ENCODE data around the gene C12orf76.
"Not testable (repeated sequence)": the region's sequence is repeated elsewhere in the genome, so short reads cannot be mapped to it uniquely, and the experiment has no call there.

C12orf76 gene

GRCh38 chr12:110012137-110012536 is 36.2 kb downstream of the C12orf76 start:
- Histone ChIP-seq H3K4me3 (ENCODE audit: low read depth in 1 of 2, low read length in 2 of 2) (no peak overlapping the region), H3K9me3 (ENCODE audit: low read length) (no peaks in the 10 kb centered on the region), H3K36me3 (ENCODE audit: insufficient read depth, low read length) (peaks cover 15% of the 10 kb centered on the region), H3K9ac (ENCODE audit: low read length) (no peak overlapping the region), H3K27me3 (ENCODE audit: control insufficient read depth in 1 of 2, insufficient read depth in 2 of 2, low read length in 2 of 2) (no peaks in the 10 kb centered on the region), H3K27ac (ENCODE audit: low read depth, low read length) (no peak overlapping the region), H3K4me1 (ENCODE audit: insufficient read depth, low read length) (no peaks in the 10 kb centered on the region)

- peaks cover 15% of the 10 kb centered on the region for H3K36me3 ChIP-seq (ENCODE audit: insufficient read depth, low read length)
- H3K4me1 ChIP-seq (ENCODE audit: insufficient read depth, low read length): no peaks in the 10 kb centered on the region
- H3K9me3 ChIP-seq (ENCODE audit: low read length): no peaks in the 10 kb centered on the region
- no peak overlapping the region for H3K27ac ChIP-seq (ENCODE audit: low read depth, low read length)
- no peaks in the 10 kb centered on the region for H3K27me3 ChIP-seq (ENCODE audit: control insufficient read depth in 1 of 2, insufficient read depth in 2 of 2, low read length in 2 of 2)
- no peak overlapping the region for H3K9ac ChIP-seq (ENCODE audit: low read length)
- no peak overlapping the region for H3K4me3 ChIP-seq (ENCODE audit: low read depth in 1 of 2, low read length in 2 of 2)
Observed at GRCh38 chr12:110010853-110011723, 37.2 kb downstream of the C12orf76 start.

GRCh38 chr12:110008681-110009398 is 39.5 kb downstream of the C12orf76 start:
- peaks cover 15% of the 10 kb centered on the region for H3K36me3 ChIP-seq (ENCODE audit: insufficient read depth, low read length)
- not testable (repeated sequence) for H3K27me3 ChIP-seq (ENCODE audit: control insufficient read depth in 1 of 2, insufficient read depth in 2 of 2, low read length in 2 of 2); H3K4me3 ChIP-seq (ENCODE audit: low read depth in 1 of 2, low read length in 2 of 2); H3K9me3 ChIP-seq (ENCODE audit: low read length); H3K9ac ChIP-seq (ENCODE audit: low read length); H3K4me1 ChIP-seq (ENCODE audit: insufficient read depth, low read length); H3K27ac ChIP-seq (ENCODE audit: low read depth, low read length)

- Histone ChIP-seq H3K27ac (ENCODE audit: low read depth, low read length) (no peak overlapping the region), H3K27me3 (ENCODE audit: control insufficient read depth in 1 of 2, insufficient read depth in 2 of 2, low read length in 2 of 2) (no peaks in the 10 kb centered on the region), H3K4me3 (ENCODE audit: low read depth in 1 of 2, low read length in 2 of 2) (no peak overlapping the region), H3K36me3 (ENCODE audit: insufficient read depth, low read length) (peaks cover 10% of the 10 kb centered on the region), H3K9me3 (ENCODE audit: low read length) (no peaks in the 10 kb centered on the region), H3K9ac (ENCODE audit: low read length) (no peak overlapping the region), H3K4me1 (ENCODE audit: insufficient read depth, low read length) (no peaks in the 10 kb centered on the region)
Observed at GRCh38 chr12:110007881-110008280, 40.4 kb downstream of the C12orf76 start.

- Histone ChIP-seq H3K9me3 (ENCODE audit: low read length) (no peaks in the 10 kb centered on the region), H3K4me3 (ENCODE audit: low read depth in 1 of 2, low read length in 2 of 2) (no peak overlapping the region), H3K36me3 (ENCODE audit: insufficient read depth, low read length) (no peaks in the 10 kb centered on the region), H3K4me1 (ENCODE audit: insufficient read depth, low read length) (no peaks in the 10 kb centered on the region), H3K27me3 (ENCODE audit: control insufficient read depth in 1 of 2, insufficient read depth in 2 of 2, low read length in 2 of 2) (no peaks in the 10 kb centered on the region), H3K27ac (ENCODE audit: low read depth, low read length) (no peak overlapping the region), H3K9ac (ENCODE audit: low read length) (no peak overlapping the region)
Observed at GRCh38 chr12:110006115-110006514, 42.2 kb downstream of the C12orf76 start.

GRCh38 chr12:110005319-110005973 is 42.9 kb downstream of the C12orf76 start:
- Histone ChIP-seq H3K27ac (ENCODE audit: low read depth, low read length) (no peak overlapping the region), H3K36me3 (ENCODE audit: insufficient read depth, low read length) (no peaks in the 10 kb centered on the region), H3K27me3 (ENCODE audit: control insufficient read depth in 1 of 2, insufficient read depth in 2 of 2, low read length in 2 of 2) (no peaks in the 10 kb centered on the region), H3K4me3 (ENCODE audit: low read depth in 1 of 2, low read length in 2 of 2) (no peak overlapping the region), H3K9me3 (ENCODE audit: low read length) (no peaks in the 10 kb centered on the region), H3K4me1 (ENCODE audit: insufficient read depth, low read length) (peaks cover 1% of the 10 kb centered on the region), H3K9ac (ENCODE audit: low read length) (no peak overlapping the region)

- no peak overlapping the region for H3K9ac ChIP-seq (ENCODE audit: low read length)
- H3K27ac ChIP-seq (ENCODE audit: low read depth, low read length): no peak overlapping the region
- no peaks in the 10 kb centered on the region for H3K9me3 ChIP-seq (ENCODE audit: low read length)
Observed at GRCh38 chr12:110004598-110004997, 43.7 kb downstream of the C12orf76 start.

GRCh38 chr12:110002676-110003515 is 45.4 kb downstream of the C12orf76 start:
- H3K4me1 ChIP-seq (ENCODE audit: insufficient read depth, low read length): peaks cover 15% of the 10 kb centered on the region
- H3K27me3 ChIP-seq (ENCODE audit: control insufficient read depth in 1 of 2, insufficient read depth in 2 of 2, low read length in 2 of 2): no peaks in the 10 kb centered on the region
- H3K9ac ChIP-seq (ENCODE audit: low read length): no peak overlapping the region
- no peak overlapping the region for H3K27ac ChIP-seq (ENCODE audit: low read depth, low read length)
- no peaks in the 10 kb centered on the region for H3K36me3 ChIP-seq (ENCODE audit: insufficient read depth, low read length)
- H3K9me3 ChIP-seq (ENCODE audit: low read length): no peaks in the 10 kb centered on the region
- no peak overlapping the region for H3K4me3 ChIP-seq (ENCODE audit: low read depth in 1 of 2, low read length in 2 of 2)

More at GRCh38 chr12:110004598-110004997, 43.7 kb downstream of the C12orf76 start:
- no peak overlapping the region for H3K4me3 ChIP-seq (ENCODE audit: low read depth in 1 of 2, low read length in 2 of 2)
- no peaks in the 10 kb centered on the region for H3K27me3 ChIP-seq (ENCODE audit: control insufficient read depth in 1 of 2, insufficient read depth in 2 of 2, low read length in 2 of 2)
- H3K36me3 ChIP-seq (ENCODE audit: insufficient read depth, low read length): no peaks in the 10 kb centered on the region
- peaks cover 6% of the 10 kb centered on the region for H3K4me1 ChIP-seq (ENCODE audit: insufficient read depth, low read length)

GRCh38 chr12:110001596-110001995 is 46.7 kb downstream of the C12orf76 start:
- Histone ChIP-seq H3K27me3 (ENCODE audit: control insufficient read depth in 1 of 2, insufficient read depth in 2 of 2, low read length in 2 of 2) (no peaks in the 10 kb centered on the region), H3K4me1 (ENCODE audit: insufficient read depth, low read length) (peaks cover 15% of the 10 kb centered on the region), H3K36me3 (ENCODE audit: insufficient read depth, low read length) (no peaks in the 10 kb centered on the region), H3K27ac (ENCODE audit: low read depth, low read length) (no peak overlapping the region), H3K9me3 (ENCODE audit: low read length) (no peaks in the 10 kb centered on the region), H3K4me3 (ENCODE audit: low read depth in 1 of 2, low read length in 2 of 2) (no peak overlapping the region), H3K9ac (ENCODE audit: low read length) (no peak overlapping the region)

- Histone ChIP-seq H3K9ac (ENCODE audit: low read length) (peak overlapping the region; percentile 49), H3K27ac (ENCODE audit: low read depth, low read length) (peak overlapping the region; percentile 60), H3K9me3 (ENCODE audit: low read length) (no peaks in the 10 kb centered on the region), H3K36me3 (ENCODE audit: insufficient read depth, low read length) (no peaks in the 10 kb centered on the region), H3K4me1 (ENCODE audit: insufficient read depth, low read length) (peaks cover 18% of the 10 kb centered on the region), H3K27me3 (ENCODE audit: control insufficient read depth in 1 of 2, insufficient read depth in 2 of 2, low read length in 2 of 2) (no peaks in the 10 kb centered on the region), H3K4me3 (ENCODE audit: low read depth in 1 of 2, low read length in 2 of 2) (peak overlapping the region; percentile 63 to 87)
Observed at GRCh38 chr12:109999983-110000505, 48.3 kb downstream of the C12orf76 start.
